HG03432 (cell line): ENCODE data around the gene JCAD.
"Not testable (repeated sequence)": the region's sequence is repeated elsewhere in the genome, so short reads cannot be mapped to it uniquely, and the experiment has no call there.

Experiments used
- ATAC-seq: cut with Tn5 transposase; IDR thresholded peaks from one replicate; pipeline ENCODE4 v1.9.1; 2021; ENCODE audit warnings: mild to moderate bottlenecking, moderate library complexity; ENCODE audit not compliant: unreplicated experiment

JCAD gene

GRCh38 chr10:29993319-29993915 is 66.0 kb downstream of the JCAD start:
- no peak for ATAC-seq

- ATAC-seq, result no peak
Measured at GRCh38 chr10:29992914-29993313, 66.5 kb downstream of the JCAD start.

GRCh38 chr10:29991382-29991781 is 68.0 kb downstream of the JCAD start:
- ATAC-seq, result no peak

GRCh38 chr10:29987471-29987870 is 71.9 kb downstream of the JCAD start:
- ATAC-seq, result no peak

- no peak for ATAC-seq
Measured at GRCh38 chr10:29982997-29983648, 76.3 kb downstream of the JCAD start.

- no peak for ATAC-seq
Measured at GRCh38 chr10:29981510-29981909, 77.9 kb downstream of the JCAD start.

GRCh38 chr10:29980084-29980483 is 79.3 kb downstream of the JCAD start:
- ATAC-seq, result no peak

- not testable (repeated sequence) for ATAC-seq
Measured at GRCh38 chr10:29979421-29979779, 80.0 kb downstream of the JCAD start.

- no peak for ATAC-seq
Measured at GRCh38 chr10:29977171-29977570, 82.2 kb downstream of the JCAD start.

- no peak for ATAC-seq
Measured at GRCh38 chr10:29976134-29976533, 83.3 kb downstream of the JCAD start.

- no peak for ATAC-seq
Measured at GRCh38 chr10:29974773-29975172, 84.6 kb downstream of the JCAD start.

- no peak for ATAC-seq
Measured at GRCh38 chr10:29973921-29974320, 85.5 kb downstream of the JCAD start.

GRCh38 chr10:29970576-29970975 is 88.8 kb downstream of the JCAD start:
- ATAC-seq, result no peak

GRCh38 chr10:29970012-29970396 is 89.4 kb downstream of the JCAD start:
- ATAC-seq, result no peak

GRCh38 chr10:29969255-29970011 is 90.0 kb downstream of the JCAD start:
- no peak for ATAC-seq

- no peak for ATAC-seq
Measured at GRCh38 chr10:29968585-29968984, 90.8 kb downstream of the JCAD start.

GRCh38 chr10:29966269-29966668 is 93.1 kb downstream of the JCAD start:
- ATAC-seq, result no peak
